CD4-positive, alpha-beta T cell treated with Interleukin-6 at 100 ng/mL for 8 hours (primary cell): Measurements from ENCODE around the gene RANGAP1.
A peak's percentile ranks its signal among the peaks of the same experiment; 100 is the strongest.

ENCODE experiments used
- DNase-seq: peaks from one replicate; pipeline ENCODE4 v3.0.0-alpha.2; 2020; ENCODE audit warnings: mixed read lengths, low spot score

The RANGAP1 gene

GRCh38 chr22:41285820-41286638 is at the start of gene RANGAP1:
Gene RANGAP1, minus strand, starts transcription at chr22:41286187. Its CDS starts 5,143 bp downstream, at chr22:41281044.
- peak; percentile 98 for DNase-seq

- no peak for DNase-seq
These were observed 49.1 kb upstream of the RANGAP1 start for GRCh38 chr22:41334951-41335635.

- DNase-seq: no peak
These were observed 48.2 kb upstream of the RANGAP1 start for GRCh38 chr22:41334215-41334614.

- no peak for DNase-seq
These were observed 47.8 kb upstream of the RANGAP1 start for GRCh38 chr22:41333806-41334205.

- no peak for DNase-seq
These were observed 46.4 kb upstream of the RANGAP1 start for GRCh38 chr22:41332217-41332939.

- DNase-seq: no peak
These were observed 44.2 kb upstream of the RANGAP1 start for GRCh38 chr22:41330169-41330568.

- no peak for DNase-seq
These were observed 41.1 kb upstream of the RANGAP1 start for GRCh38 chr22:41327124-41327523.

GRCh38 chr22:41324821-41325528 is 39.0 kb upstream of the RANGAP1 start:
- no peak for DNase-seq

GRCh38 chr22:41320416-41321240 is 34.6 kb upstream of the RANGAP1 start:
- no peak for DNase-seq

GRCh38 chr22:41315586-41315985 is 29.6 kb upstream of the RANGAP1 start:
- no peak for DNase-seq

- no peak for DNase-seq
These were observed 28.8 kb upstream of the RANGAP1 start for GRCh38 chr22:41314821-41315220.

- DNase-seq: no peak
These were observed 25.5 kb upstream of the RANGAP1 start for GRCh38 chr22:41311487-41311886.

GRCh38 chr22:41310336-41310735 is 24.3 kb upstream of the RANGAP1 start:
- DNase-seq: no peak

GRCh38 chr22:41308544-41308947 is 22.6 kb upstream of the RANGAP1 start:
- no peak for DNase-seq

- DNase-seq: no peak
These were observed 22.1 kb upstream of the RANGAP1 start for GRCh38 chr22:41308054-41308453.

- DNase-seq: no peak
These were observed 19.7 kb upstream of the RANGAP1 start for GRCh38 chr22:41305646-41306045.

GRCh38 chr22:41302811-41303210 is 16.8 kb upstream of the RANGAP1 start:
- DNase-seq: no peak

- DNase-seq: no peak
These were observed 16.2 kb upstream of the RANGAP1 start for GRCh38 chr22:41302021-41302767.

GRCh38 chr22:41301085-41302020 is 15.4 kb upstream of the RANGAP1 start, which contains the start of gene ZC3H7B:
Gene ZC3H7B, plus strand, starts transcription at chr22:41301525. Its CDS starts 19,136 bp downstream, at chr22:41320661.
- peak; percentile 81 for DNase-seq
